K562 (cell line): ENCODE measurements around the gene DYNC1I2. TPM values are rescaled to one million over a fixed set of nuclear protein-coding genes. Genes with fewer than 3 reads are reported as not detected.
A peak's percentile ranks its signal among the peaks of the same experiment; 100 is the strongest.

Source experiments
- ARNT ChIP-seq, 2 experiments: fragments of 450-650 bp; IDR thresholded peaks; 2 replicates each; pipeline ENCODE4 v1.6.1; 2016; ENCODE audit warnings: mild to moderate bottlenecking in 1 of 2
- ESRRB ChIP-seq: fragments of 250-450 bp; sonication (Bioruptor Pico); IDR thresholded peaks from 2 replicates; pipeline ENCODE4 v1.5.0; 2020; ENCODE audit warnings: mild to moderate bottlenecking, moderate library complexity, borderline replicate concordance
- HDAC3 ChIP-seq: fragments of 450-650 bp; IDR thresholded peaks from 2 replicates; pipeline ENCODE4 v1.6.1; 2018; ENCODE audit warnings: borderline replicate concordance, mild to moderate bottlenecking, moderate library complexity; ENCODE audit not compliant: partially characterized antibody
- POLR2AphosphoS5 ChIP-seq: IDR thresholded peaks from 2 replicates; pipeline ENCODE4 v1.6.1; 2011; ENCODE audit warnings: mild to moderate bottlenecking, low read depth, low read length, moderate library complexity; ENCODE audit not compliant: control insufficient read depth, insufficient read depth
- SOX6 ChIP-seq: fragments of 450-650 bp; IDR thresholded peaks from 2 replicates; pipeline ENCODE4 v1.6.1; 2014; ENCODE audit warnings: mild to moderate bottlenecking
- STAT5B ChIP-seq: fragments of 250-450 bp; sonication (Bioruptor Pico); IDR thresholded peaks from 2 replicates; pipeline ENCODE4 v1.8.0; 2021; ENCODE audit warnings: mild to moderate bottlenecking, inconsistent platforms
- TCF7 ChIP-seq: sonication (generic); IDR thresholded peaks from 2 replicates; pipeline ENCODE4 v1.6.1; 2016; ENCODE audit warnings: antibody characterized with exemption, borderline replicate concordance
- TEAD4 ChIP-seq, 2 experiments: sonication (generic) in 1 of 2; formaldehyde crosslinking in 1 of 2; IDR thresholded peaks; 2 replicates each; pipeline versions ENCODE4 v1.6.1 to v1.8.0; 2012 to 2022; ENCODE audit warnings: borderline replicate concordance in 1 of 2, inconsistent platforms in 1 of 2, low read length in 1 of 2, mild to moderate bottlenecking in 1 of 2, missing genetic modification reagents in 1 of 2
- UBTF ChIP-seq, 2 experiments: IDR thresholded peaks; 2 replicates each; pipeline ENCODE4 v1.6.1; 2012; ENCODE audit warnings: improper control_type of control experiment in 2 of 2, low read depth in 2 of 2, low read length in 2 of 2, borderline replicate concordance in 1 of 2
- ZNF239 ChIP-seq: fragments of 250-450 bp; sonication (Bioruptor Pico); IDR thresholded peaks from 2 replicates; pipeline ENCODE4 v1.4.0; 2020; ENCODE audit warnings: mild to moderate bottlenecking
- ZNF263 ChIP-seq: sonication (generic); formaldehyde crosslinking; IDR thresholded peaks from 2 replicates; pipeline ENCODE4 v1.8.0; 2022; ENCODE audit warnings: mild to moderate bottlenecking, missing genetic modification reagents, borderline replicate concordance
- polyA plus RNA-seq, 8 experiments: library from polyadenylated mRNA; depleted of rRNA in 4 of 8; stranded (reverse) in 5 of 8; unstranded in 3 of 8; fragments of >200 nt; fragmentation: Nextera tagmentation in 2 of 8; fragmentation: Illumina TruSeq in 1 of 8; extraction: Ambion mirVana in 2 of 8; extraction: Trizol in 1 of 8; gene quantifications; 2 replicates each; pipeline versions ENCODE4 v1.2.1 to v1.2.3, GENCODE V29; 2011 to 2014; ENCODE audit warnings: inconsistent platforms in 1 of 8, missing spikeins in 1 of 8
- total RNA-seq, 7 experiments: library from RNA; depleted of rRNA in 6 of 7; stranded (reverse); fragments of >200 nt in 6 of 7; fragmentation: Illumina TruSeq in 2 of 7; extraction: Trizol in 2 of 7; gene quantifications; 2 replicates each; pipeline versions ENCODE4 v1.2.1 to v1.2.3, GENCODE V29; 2011 to 2021; ENCODE audit warnings: low replicate concordance in 1 of 7
- TF ChIP-seq, protein P1 (sequence below): fragments of 200-600 bp; sonication (generic); IDR thresholded peaks from one replicate; pipeline ENCODE4 v1.6.1; 2012; ENCODE audit warnings: mild to moderate bottlenecking, low read depth, low read length, inconsistent platforms
- TF ChIP-seq, protein P2 (sequence below): fragments of 250-450 bp; sonication (Bioruptor Pico); IDR thresholded peaks from 2 replicates; pipeline ENCODE4 v1.4.0; 2020; ENCODE audit warnings: mild to moderate bottlenecking, moderate library complexity

Gene DYNC1I2
- total and polyA plus RNA-seq, 9 of the 15 experiments (the other 6 are each of a cell fraction or from before 2014, with no cell fraction given), result 59.1 to 204 (median 100) TPM

GRCh38 chr2:171678619-171679018, 8.7 kb upstream of the DYNC1I2 start (continued):
- TF ChIP-seq, protein P1, sequence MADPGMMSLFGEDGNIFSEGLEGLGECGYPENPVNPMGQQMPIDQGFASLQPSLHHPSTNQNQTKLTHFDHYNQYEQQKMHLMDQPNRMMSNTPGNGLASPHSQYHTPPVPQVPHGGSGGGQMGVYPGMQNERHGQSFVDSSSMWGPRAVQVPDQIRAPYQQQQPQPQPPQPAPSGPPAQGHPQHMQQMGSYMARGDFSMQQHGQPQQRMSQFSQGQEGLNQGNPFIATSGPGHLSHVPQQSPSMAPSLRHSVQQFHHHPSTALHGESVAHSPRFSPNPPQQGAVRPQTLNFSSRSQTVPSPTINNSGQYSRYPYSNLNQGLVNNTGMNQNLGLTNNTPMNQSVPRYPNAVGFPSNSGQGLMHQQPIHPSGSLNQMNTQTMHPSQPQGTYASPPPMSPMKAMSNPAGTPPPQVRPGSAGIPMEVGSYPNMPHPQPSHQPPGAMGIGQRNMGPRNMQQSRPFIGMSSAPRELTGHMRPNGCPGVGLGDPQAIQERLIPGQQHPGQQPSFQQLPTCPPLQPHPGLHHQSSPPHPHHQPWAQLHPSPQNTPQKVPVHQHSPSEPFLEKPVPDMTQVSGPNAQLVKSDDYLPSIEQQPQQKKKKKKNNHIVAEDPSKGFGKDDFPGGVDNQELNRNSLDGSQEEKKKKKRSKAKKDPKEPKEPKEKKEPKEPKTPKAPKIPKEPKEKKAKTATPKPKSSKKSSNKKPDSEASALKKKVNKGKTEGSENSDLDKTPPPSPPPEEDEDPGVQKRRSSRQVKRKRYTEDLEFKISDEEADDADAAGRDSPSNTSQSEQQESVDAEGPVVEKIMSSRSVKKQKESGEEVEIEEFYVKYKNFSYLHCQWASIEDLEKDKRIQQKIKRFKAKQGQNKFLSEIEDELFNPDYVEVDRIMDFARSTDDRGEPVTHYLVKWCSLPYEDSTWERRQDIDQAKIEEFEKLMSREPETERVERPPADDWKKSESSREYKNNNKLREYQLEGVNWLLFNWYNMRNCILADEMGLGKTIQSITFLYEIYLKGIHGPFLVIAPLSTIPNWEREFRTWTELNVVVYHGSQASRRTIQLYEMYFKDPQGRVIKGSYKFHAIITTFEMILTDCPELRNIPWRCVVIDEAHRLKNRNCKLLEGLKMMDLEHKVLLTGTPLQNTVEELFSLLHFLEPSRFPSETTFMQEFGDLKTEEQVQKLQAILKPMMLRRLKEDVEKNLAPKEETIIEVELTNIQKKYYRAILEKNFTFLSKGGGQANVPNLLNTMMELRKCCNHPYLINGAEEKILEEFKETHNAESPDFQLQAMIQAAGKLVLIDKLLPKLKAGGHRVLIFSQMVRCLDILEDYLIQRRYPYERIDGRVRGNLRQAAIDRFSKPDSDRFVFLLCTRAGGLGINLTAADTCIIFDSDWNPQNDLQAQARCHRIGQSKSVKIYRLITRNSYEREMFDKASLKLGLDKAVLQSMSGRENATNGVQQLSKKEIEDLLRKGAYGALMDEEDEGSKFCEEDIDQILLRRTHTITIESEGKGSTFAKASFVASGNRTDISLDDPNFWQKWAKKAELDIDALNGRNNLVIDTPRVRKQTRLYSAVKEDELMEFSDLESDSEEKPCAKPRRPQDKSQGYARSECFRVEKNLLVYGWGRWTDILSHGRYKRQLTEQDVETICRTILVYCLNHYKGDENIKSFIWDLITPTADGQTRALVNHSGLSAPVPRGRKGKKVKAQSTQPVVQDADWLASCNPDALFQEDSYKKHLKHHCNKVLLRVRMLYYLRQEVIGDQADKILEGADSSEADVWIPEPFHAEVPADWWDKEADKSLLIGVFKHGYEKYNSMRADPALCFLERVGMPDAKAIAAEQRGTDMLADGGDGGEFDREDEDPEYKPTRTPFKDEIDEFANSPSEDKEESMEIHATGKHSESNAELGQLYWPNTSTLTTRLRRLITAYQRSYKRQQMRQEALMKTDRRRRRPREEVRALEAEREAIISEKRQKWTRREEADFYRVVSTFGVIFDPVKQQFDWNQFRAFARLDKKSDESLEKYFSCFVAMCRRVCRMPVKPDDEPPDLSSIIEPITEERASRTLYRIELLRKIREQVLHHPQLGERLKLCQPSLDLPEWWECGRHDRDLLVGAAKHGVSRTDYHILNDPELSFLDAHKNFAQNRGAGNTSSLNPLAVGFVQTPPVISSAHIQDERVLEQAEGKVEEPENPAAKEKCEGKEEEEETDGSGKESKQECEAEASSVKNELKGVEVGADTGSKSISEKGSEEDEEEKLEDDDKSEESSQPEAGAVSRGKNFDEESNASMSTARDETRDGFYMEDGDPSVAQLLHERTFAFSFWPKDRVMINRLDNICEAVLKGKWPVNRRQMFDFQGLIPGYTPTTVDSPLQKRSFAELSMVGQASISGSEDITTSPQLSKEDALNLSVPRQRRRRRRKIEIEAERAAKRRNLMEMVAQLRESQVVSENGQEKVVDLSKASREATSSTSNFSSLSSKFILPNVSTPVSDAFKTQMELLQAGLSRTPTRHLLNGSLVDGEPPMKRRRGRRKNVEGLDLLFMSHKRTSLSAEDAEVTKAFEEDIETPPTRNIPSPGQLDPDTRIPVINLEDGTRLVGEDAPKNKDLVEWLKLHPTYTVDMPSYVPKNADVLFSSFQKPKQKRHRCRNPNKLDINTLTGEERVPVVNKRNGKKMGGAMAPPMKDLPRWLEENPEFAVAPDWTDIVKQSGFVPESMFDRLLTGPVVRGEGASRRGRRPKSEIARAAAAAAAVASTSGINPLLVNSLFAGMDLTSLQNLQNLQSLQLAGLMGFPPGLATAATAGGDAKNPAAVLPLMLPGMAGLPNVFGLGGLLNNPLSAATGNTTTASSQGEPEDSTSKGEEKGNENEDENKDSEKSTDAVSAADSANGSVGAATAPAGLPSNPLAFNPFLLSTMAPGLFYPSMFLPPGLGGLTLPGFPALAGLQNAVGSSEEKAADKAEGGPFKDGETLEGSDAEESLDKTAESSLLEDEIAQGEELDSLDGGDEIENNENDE, result no peak
- no peak for TF ChIP-seq UBTF (IDR thresholded peaks at IDR 0.05; ENCODE audit: borderline replicate concordance in 1 of 2, low read depth in 2 of 2, low read length in 2 of 2)
- no peak for TF ChIP-seq HDAC3
- TF ChIP-seq ZNF263 (CRISPR knock-in tag), result no peak
- TF ChIP-seq SOX6, result peak; percentile 66; the same call in 1 of the 2 replicates
- TF ChIP-seq ZNF239, result no peak
- peak; percentile 74; the same call in 1 of the 2 replicates for TF ChIP-seq TCF7
- no peak for TF ChIP-seq ARNT (IDR thresholded peaks at IDR 0.05)
- no peak for TF ChIP-seq TEAD4 (IDR thresholded peaks at IDR 0.05; ENCODE audit: low read length)
- TF ChIP-seq TEAD4 (CRISPR knock-in tag; IDR thresholded peaks at IDR 0.05; ENCODE audit: borderline replicate concordance), result no peak
- TF ChIP-seq, protein P2, sequence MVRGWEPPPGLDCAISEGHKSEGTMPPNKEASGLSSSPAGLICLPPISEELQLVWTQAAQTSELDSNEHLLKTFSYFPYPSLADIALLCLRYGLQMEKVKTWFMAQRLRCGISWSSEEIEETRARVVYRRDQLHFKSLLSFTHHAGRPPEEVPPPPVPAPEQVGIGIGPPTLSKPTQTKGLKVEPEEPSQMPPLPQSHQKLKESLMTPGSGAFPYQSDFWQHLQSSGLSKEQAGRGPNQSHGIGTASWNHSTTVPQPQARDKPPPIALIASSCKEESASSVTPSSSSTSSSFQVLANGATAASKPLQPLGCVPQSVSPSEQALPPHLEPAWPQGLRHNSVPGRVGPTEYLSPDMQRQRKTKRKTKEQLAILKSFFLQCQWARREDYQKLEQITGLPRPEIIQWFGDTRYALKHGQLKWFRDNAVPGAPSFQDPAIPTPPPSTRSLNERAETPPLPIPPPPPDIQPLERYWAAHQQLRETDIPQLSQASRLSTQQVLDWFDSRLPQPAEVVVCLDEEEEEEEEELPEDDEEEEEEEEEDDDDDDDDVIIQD (CRISPR knock-in tag), result no peak
- TF ChIP-seq STAT5B (CRISPR knock-in tag), result no peak
- TF ChIP-seq ESRRB (CRISPR knock-in tag), result no peak
- TF ChIP-seq POLR2AphosphoS5, result no peak
